HepG2 (cell line): ENCODE data around the gene ACSBG1. TPM values are rescaled to one million over a fixed set of nuclear protein-coding genes. Genes with fewer than 3 reads are reported as not detected.

ENCODE experiments used
- ATAC-seq: fragments of 200-7000 bp; cut with Tn5 transposase; 3 replicates; pipeline ENCODE4 v1.9.1; 2020; ENCODE audit warnings: mild to moderate bottlenecking, moderate library complexity
- BruUV-seq: library from RNA; stranded (reverse); fragments of 400-500 nt; replicated peaks from 2 replicates; lab custom pipeline; 2021; lab: Mats Ljungman, UMichigan
- CTCF ChIA-PET: fragments of 300-600 bp; formaldehyde crosslinking; extraction: SDS; loops from one replicate; lab custom pipeline; 2021; ENCODE audit warnings: low total read pairs, inconsistent platforms, low intra/inter-chr PET ratio; lab: Yijun Ruan, JAX
- POLR2A ChIA-PET: fragments of 350-600 bp; sonication (Branson Sonifier 250); formaldehyde crosslinking; loops from one replicate; lab custom pipeline; 2020; ENCODE audit warnings: antibody characterized with exemption, inconsistent platforms; lab: Yijun Ruan, JAX
- DNase-seq: peaks from one replicate; pipeline ENCODE4 v3.0.0-alpha.2; 2015; ENCODE audit warnings: low spot score
- FAIRE-seq: peaks from 3 replicates; lab custom pipeline; 2011; peaks lifted over from hg19 to GRCh38; lab: Jason Lieb, UNC
- H2AFZ ChIP-seq: one replicate; pipeline ENCODE4 v1.6.1; 2011; ENCODE audit warnings: low read length, inconsistent platforms
- H3K27ac ChIP-seq: fragments of 300-600 bp; 3 replicates; pipeline ENCODE4 v1.8.0; 2011; ENCODE audit warnings: mixed run types, mild to moderate bottlenecking, mixed read lengths, low read length, inconsistent platforms; ENCODE audit not compliant: insufficient read depth; ENCODE audit errors: extremely low read length
- H3K27me3 ChIP-seq, 2 experiments: fragments of 200-600 bp in 1 of 2; 2 replicates in 1 of 2; 3 replicates in 1 of 2; pipeline versions ENCODE4 v1.6.0 to v1.8.0; 2011; ENCODE audit warnings: low read length in 2 of 2, mild to moderate bottlenecking in 2 of 2, moderate library complexity in 2 of 2, inconsistent platforms in 1 of 2; ENCODE audit not compliant: insufficient read depth in 2 of 2, control insufficient read depth in 1 of 2
- H3K36me3 ChIP-seq, 2 experiments: fragments of 200-600 bp in 1 of 2; replicated peaks in 1 of 2; 2 replicates in 1 of 2; 3 replicates in 1 of 2; pipeline versions ENCODE4 v1.5.1 to v1.8.0; 2011; ENCODE audit warnings: low read length in 2 of 2, inconsistent platforms in 1 of 2; ENCODE audit not compliant: insufficient read depth in 2 of 2, control insufficient read depth in 1 of 2
- H3K4me1 ChIP-seq: 2 replicates; pipeline ENCODE4 v1.5.1; 2012; ENCODE audit warnings: low read length, inconsistent platforms; ENCODE audit not compliant: insufficient read depth
- H3K4me2 ChIP-seq: 2 replicates; pipeline ENCODE4 v1.6.0; 2011; ENCODE audit warnings: low read depth, low read length, inconsistent platforms
- H3K4me3 ChIP-seq, 3 experiments: fragments of 200-600 bp in 1 of 3; sonication (generic), shearing (Covaris generic) in 1 of 3; replicated peaks in 1 of 3; 2 replicates each; pipeline ENCODE4 v1.5.1; 2011 to 2016; ENCODE audit warnings: low read length in 3 of 3, inconsistent platforms in 2 of 3, low read depth in 2 of 3, mild to moderate bottlenecking in 2 of 3, control low read depth in 1 of 3, mixed read lengths in 1 of 3; ENCODE audit not compliant: insufficient read depth in 1 of 3
- H3K79me2 ChIP-seq: one replicate; pipeline ENCODE4 v1.6.1; 2011; ENCODE audit warnings: low read length, inconsistent platforms; ENCODE audit not compliant: insufficient read depth
- H3K9ac ChIP-seq: 2 replicates; pipeline ENCODE4 v1.6.0; 2011; ENCODE audit warnings: mild to moderate bottlenecking, low read depth, low read length, inconsistent platforms; ENCODE audit not compliant: insufficient read depth
- H3K9me3 ChIP-seq: 2 replicates; pipeline ENCODE4 v1.5.1; 2012; ENCODE audit warnings: mild to moderate bottlenecking, low read length
- H4K20me1 ChIP-seq: 2 replicates; pipeline ENCODE4 v1.6.0; 2011; ENCODE audit warnings: inconsistent platforms, mild to moderate bottlenecking, low read length, moderate library complexity; ENCODE audit not compliant: insufficient read depth
- ATF4 ChIP-seq, 2 experiments: fragments of 450-650 bp in 1 of 2; sonication (generic) in 1 of 2; formaldehyde crosslinking; IDR thresholded peaks; 2 replicates each; pipeline versions ENCODE4 v1.5.0 to v1.8.0; 2020 to 2022; ENCODE audit warnings: mild to moderate bottlenecking in 1 of 2, missing genetic modification reagents in 1 of 2
- GFI1 ChIP-seq: sonication (generic); formaldehyde crosslinking; IDR thresholded peaks from 2 replicates; pipeline ENCODE4 v1.5.0; 2020; ENCODE audit warnings: missing genetic modification reagents, mild to moderate bottlenecking, borderline replicate concordance
- KAT7 ChIP-seq: IDR thresholded peaks from 2 replicates; pipeline ENCODE4 v1.6.1; 2018; ENCODE audit warnings: borderline replicate concordance, missing compliant biosample characterization
- NAIF1 ChIP-seq: sonication (generic); formaldehyde crosslinking; IDR thresholded peaks from 2 replicates; pipeline ENCODE4 v1.5.0; 2020; ENCODE audit warnings: mild to moderate bottlenecking, missing genetic modification reagents, borderline replicate concordance
- PPARG ChIP-seq: conservative IDR thresholded peaks from 2 replicates; pipeline ENCODE4 v1.6.1; 2016; ENCODE audit warnings: missing biosample characterization, missing genetic modification reagents
- ZNF484 ChIP-seq: sonication (generic); formaldehyde crosslinking; IDR thresholded peaks from 2 replicates; pipeline ENCODE4 v1.5.1; 2020; ENCODE audit warnings: mild to moderate bottlenecking, low read depth, missing genetic modification reagents, borderline replicate concordance
- WGBS: methylation state at CpG from one replicate; pipeline ENCODE4 v1.1.6; 2017; ENCODE audit warnings: low lambda C conversion rate; 5-methylcytosine and 5-hydroxymethylcytosine counted together
- in situ Hi-C: cut with HindIII; loops from 2 replicates; pipeline ENCODE4 v1.10.0; 2017; ENCODE audit warnings: low pct_unique_long_range_greater_than_20kb; ENCODE audit not compliant: extremely low pct_ligation_motif_present
- intact Hi-C: fragments of 100-400 bp; cut with micrococcal nuclease; formaldehyde crosslinking; loops from one replicate; pipeline ENCODE4 v1.10.0; 2022; ENCODE audit not compliant: unreplicated experiment
- polyA plus RNA-seq, 8 experiments: library from polyadenylated mRNA; depleted of rRNA in 3 of 8; stranded (reverse) in 7 of 8; unstranded in 1 of 8; fragments of >200 nt; fragmentation: Illumina TruSeq in 4 of 8; extraction: Trizol in 4 of 8; gene quantifications; 2 replicates each; pipeline versions ENCODE4 v1.2.1 to v1.2.3, GENCODE V29; 2011 to 2016; ENCODE audit warnings: low read depth in 4 of 8, missing spikeins in 1 of 8, mixed read lengths in 1 of 8; ENCODE audit not compliant: insufficient read depth in 1 of 8
- total RNA-seq, 5 experiments: library from RNA; depleted of rRNA; stranded (reverse); fragments of >200 nt; fragmentation: Illumina TruSeq; extraction: Trizol; gene quantifications; 2 replicates each; pipeline ENCODE4 v1.2.3, GENCODE V29; 2016; ENCODE audit warnings: low read depth in 1 of 5

The ACSBG1 gene
- total and polyA plus RNA-seq, 2 of the 13 experiments (the other 11 are each of a cell fraction or from before 2014, with no cell fraction given): 0.35 to 0.81 TPM

GRCh38 chr15:78207641-78208340, 26.6 kb downstream of the ACSBG1 start:
- Histone ChIP-seq H3K4me3 (no peak overlapping the region), H3K79me2 (no peaks in the 10 kb centered on the region), H3K27ac (no peak overlapping the region), H3K9ac (no peak overlapping the region), H3K36me3 (no peaks in the 10 kb centered on the region), H3K4me2 (no peak overlapping the region), H4K20me1 (no peaks in the 10 kb centered on the region), H3K4me1 (no peaks in the 10 kb centered on the region), H2AFZ (no peak overlapping the region), H3K9me3 (no peaks in the 10 kb centered on the region), H3K27me3 (peaks cover 9 to 49% of the 10 kb centered on the region in 2 experiments; a peak in 4 of 5 replicates)
- WGBS: 9% methylated on average over 4 of the region's 8 CpGs
- ChIA-PET POLR2A (no interaction called here), CTCF (no interaction called here)
- no peak for FAIRE-seq
- no peak for TF ChIP-seq GFI1
- no peak for ATAC-seq
- DNase-seq: no peak
- in situ Hi-C loops: no loop called here
- intact Hi-C loops: no loop called here
- BruUV-seq: no TSS peak

- H3K9ac ChIP-seq: no peak overlapping the region
- peaks cover 9 to 47% of the 10 kb centered on the region in 2 experiments; a peak in 4 of 5 replicates for H3K27me3 ChIP-seq
- CTCF ChIA-PET: no interaction called here
- H3K4me2 ChIP-seq: no peak overlapping the region
- no peaks in the 10 kb centered on the region for H3K36me3 ChIP-seq
- H3K4me3 ChIP-seq: no peak overlapping the region
- H4K20me1 ChIP-seq: no peaks in the 10 kb centered on the region
- WGBS: 54% methylated on average over 5 of the region's 5 CpGs
- BruUV-seq: no TSS peak
- H3K27ac ChIP-seq: no peak overlapping the region
- no peak for DNase-seq
- no peaks in the 10 kb centered on the region for H3K9me3 ChIP-seq
- no peak for FAIRE-seq
- no peaks in the 10 kb centered on the region for H3K79me2 ChIP-seq
- POLR2A ChIA-PET: no interaction called here
- no peak for TF ChIP-seq ZNF484 (CRISPR knock-in tag)
- no peak for TF ChIP-seq KAT7 (CRISPR knock-in tag)
- TF ChIP-seq ATF4 (CRISPR knock-in tag; IDR thresholded peaks at IDR 0.05): no peak
- TF ChIP-seq PPARG: no peak
- TF ChIP-seq NAIF1 (CRISPR knock-in tag): no peak
- H3K4me1 ChIP-seq: no peaks in the 10 kb centered on the region
- H2AFZ ChIP-seq: no peak overlapping the region
- intact Hi-C loops: no loop called here
- no peak for ATAC-seq
- in situ Hi-C loops: no loop called here
These were observed 27.3 kb downstream of the ACSBG1 start for GRCh38 chr15:78207110-78207458.
